COLO668 (cell line): ENCODE results near the gene RNF5.
A peak's percentile ranks its signal among the peaks of the same experiment; 100 is the strongest.
"Not testable (repeated sequence)": the region's sequence is repeated elsewhere in the genome, so short reads cannot be mapped to it uniquely, and the experiment has no call there.

Experiments
- DNase-seq: peaks from one replicate; lab custom pipeline; 2025; ENCODE audit not compliant: unreplicated experiment; lab: John Stamatoyannopoulos, UW

The RNF5 gene

GRCh38 chr6:32188381-32189068 lies 10.3 kb downstream of the RNF5 start:
- no peak for DNase-seq

GRCh38 chr6:32189069-32189741 lies 11.0 kb downstream of the RNF5 start:
- no peak for DNase-seq

- DNase-seq: no peak
These were observed 11.5 kb downstream of the RNF5 start for GRCh38 chr6:32189742-32190053.

- peak; percentile 64 for DNase-seq
These were observed 12.0 kb downstream of the RNF5 start, which contains the start of gene PBX2 for GRCh38 chr6:32190054-32190851. Gene PBX2, minus strand, starts transcription at chr6:32190202. Its CDS starts 287 bp downstream, at chr6:32189915.

- no peak for DNase-seq
These were observed 12.9 kb downstream of the RNF5 start for GRCh38 chr6:32190911-32191677.

- DNase-seq: no peak
These were observed 13.7 kb downstream of the RNF5 start for GRCh38 chr6:32191696-32192607.

- peak; percentile 19 for DNase-seq
These were observed 14.4 kb downstream of the RNF5 start, which contains the start of gene GPSM3 for GRCh38 chr6:32192608-32193039. Gene GPSM3, minus strand, starts transcription at chr6:32192643. Its CDS starts 130 bp downstream, at chr6:32192513.

- DNase-seq: not testable (repeated sequence)
These were observed 14.9 kb downstream of the RNF5 start for GRCh38 chr6:32193096-32193495.

GRCh38 chr6:32194388-32194787 lies 16.2 kb downstream of the RNF5 start:
- no peak for DNase-seq

- DNase-seq: no peak
These were observed 16.8 kb downstream of the RNF5 start for GRCh38 chr6:32194825-32195651.

GRCh38 chr6:32195652-32195901 lies 17.4 kb downstream of the RNF5 start:
- DNase-seq: peak; percentile 99

- peak; percentile 85 for DNase-seq
These were observed 17.9 kb downstream of the RNF5 start for GRCh38 chr6:32195902-32196681.

- DNase-seq: no peak
These were observed 18.7 kb downstream of the RNF5 start for GRCh38 chr6:32196682-32197616.

GRCh38 chr6:32198345-32198696 lies 20.1 kb downstream of the RNF5 start:
- no peak for DNase-seq

- DNase-seq: no peak
These were observed 20.7 kb downstream of the RNF5 start for GRCh38 chr6:32198866-32199265.

- no peak for DNase-seq
These were observed 22.7 kb downstream of the RNF5 start for GRCh38 chr6:32200711-32201475.

- no peak for DNase-seq
These were observed 24.0 kb downstream of the RNF5 start for GRCh38 chr6:32202186-32202585.
